ENCODE results near the gene NECTIN2.
"Not testable (repeated sequence)": the region's sequence is repeated elsewhere in the genome, so short reads cannot be mapped to it uniquely, and the experiment has no call there.

Gene NECTIN2

GRCh38 chr19:44823373-44823698 is 22.8 kb upstream of the NECTIN2 start:
- TF ChIP-seq CTCF (IDR thresholded peaks at IDR 0.05; ENCODE audit: control insufficient read depth, insufficient read depth, low read depth, low read length, missing control alignments) = no peak
- H3K4me3 ChIP-seq (ENCODE audit: control insufficient read depth, low read depth, low read length) = no peak overlapping the region
- DNase-seq (ENCODE audit: low read depth) = no peak

GRCh38 chr19:44824761-44825160 is 21.3 kb upstream of the NECTIN2 start:
- no peak for TF ChIP-seq CTCF (IDR thresholded peaks at IDR 0.05; ENCODE audit: control insufficient read depth, insufficient read depth, low read depth, low read length, missing control alignments)
- no peak overlapping the region for H3K4me3 ChIP-seq (ENCODE audit: control insufficient read depth, low read depth, low read length)
- no peak for DNase-seq (ENCODE audit: low read depth)

- DNase-seq (ENCODE audit: low read depth); H3K4me3 ChIP-seq (ENCODE audit: control insufficient read depth, low read depth, low read length): not testable (repeated sequence)
Measured at GRCh38 chr19:44832875-44833274, 13.2 kb upstream of the NECTIN2 start.

GRCh38 chr19:44834399-44834798 is 11.7 kb upstream of the NECTIN2 start:
- not testable (repeated sequence) for DNase-seq (ENCODE audit: low read depth)

GRCh38 chr19:44839276-44839675 is 6.8 kb upstream of the NECTIN2 start:
- DNase-seq (ENCODE audit: low read depth) = no peak
- no peak overlapping the region for H3K4me3 ChIP-seq (ENCODE audit: control insufficient read depth, low read depth, low read length)
- TF ChIP-seq CTCF (IDR thresholded peaks at IDR 0.05; ENCODE audit: control insufficient read depth, insufficient read depth, low read depth, low read length, missing control alignments) = no peak

More at GRCh38 chr19:44834399-44834798, 11.7 kb upstream of the NECTIN2 start:
- H3K4me3 ChIP-seq (ENCODE audit: control insufficient read depth, low read depth, low read length) = not testable (repeated sequence)

GRCh38 chr19:44840811-44841210 is 5.3 kb upstream of the NECTIN2 start:
- no peak overlapping the region for H3K4me3 ChIP-seq (ENCODE audit: control insufficient read depth, low read depth, low read length)
- DNase-seq (ENCODE audit: low read depth) = no peak
- no peak for TF ChIP-seq CTCF (IDR thresholded peaks at IDR 0.05; ENCODE audit: control insufficient read depth, insufficient read depth, low read depth, low read length, missing control alignments)

GRCh38 chr19:44841231-44841630 is 4.9 kb upstream of the NECTIN2 start:
- no peak for DNase-seq (ENCODE audit: low read depth)
- no peak overlapping the region for H3K4me3 ChIP-seq (ENCODE audit: control insufficient read depth, low read depth, low read length)
- TF ChIP-seq CTCF (IDR thresholded peaks at IDR 0.05; ENCODE audit: control insufficient read depth, insufficient read depth, low read depth, low read length, missing control alignments) = no peak

GRCh38 chr19:44845286-44845611 is 848 bp upstream of the NECTIN2 start:
- no peak overlapping the region; the same call in 1 of the 2 replicates for H3K4me3 ChIP-seq (ENCODE audit: control insufficient read depth, low read depth, low read length)
- no peak for TF ChIP-seq CTCF (IDR thresholded peaks at IDR 0.05; ENCODE audit: control insufficient read depth, insufficient read depth, low read depth, low read length, missing control alignments)

More at GRCh38 chr19:44845286-44845611, 848 bp upstream of the NECTIN2 start:
- no peak for DNase-seq (ENCODE audit: low read depth)

Data from AG09309 (cell line).